ENCODE data around the gene IGF2. TPM values are rescaled to one million over a fixed set of nuclear protein-coding genes. Genes with fewer than 3 reads are reported as not detected.
A peak's percentile ranks its signal among the peaks of the same experiment; 100 is the strongest.

Gene IGF2
- total and polyA plus RNA-seq, 2 of the 8 experiments (the other 6 are each of a cell fraction or from before 2014, with no cell fraction given): 0.74 to 1.5 TPM

- no peak for DNase-seq (ENCODE audit: low read depth in 1 of 2, low spot score in 2 of 2)
- no peak for TF ChIP-seq KDM1A (IDR thresholded peaks at IDR 0.05; ENCODE audit: borderline replicate concordance, low read length)
- TF ChIP-seq SAP30 (IDR thresholded peaks at IDR 0.05; ENCODE audit: insufficient read depth, insufficient replicate concordance, low read length): no peak
- TF ChIP-seq JUN (IDR thresholded peaks at IDR 0.05; ENCODE audit: low read depth, low read length): no peak
- no peak for TF ChIP-seq NANOG (IDR thresholded peaks at IDR 0.05; ENCODE audit: insufficient read depth, low read depth, low read length, poor library complexity, severe bottlenecking)
- TF ChIP-seq RNF2 (IDR thresholded peaks at IDR 0.05; ENCODE audit: borderline replicate concordance, low read depth, low read length, missing control alignments, poor library complexity, severe bottlenecking): peak; percentile 65
- TF ChIP-seq TAF1 (IDR thresholded peaks at IDR 0.05; ENCODE audit: low read depth, low read length): no peak
- no peak for TF ChIP-seq RAD21 (IDR thresholded peaks at IDR 0.05 in 1 of 2, conservative IDR thresholded peaks at IDR 0.05 in 1 of 2; ENCODE audit: low read depth in 2 of 2, low read length in 2 of 2)
- TF ChIP-seq JUND (IDR thresholded peaks at IDR 0.05; ENCODE audit: low read length): no peak
- no peak for TF ChIP-seq FOSL1 (IDR thresholded peaks at IDR 0.05; ENCODE audit: insufficient read depth, low read depth, low read length)
- TF ChIP-seq EGR1 (IDR thresholded peaks at IDR 0.05; ENCODE audit: borderline replicate concordance, low read depth, low read length): no peak
- TF ChIP-seq ZNF274 (IDR thresholded peaks at IDR 0.05; ENCODE audit: borderline replicate concordance, extremely low read depth, low read length): no peak
Measured at GRCh38 chr11:2138431-2139122, 612 bp downstream of the IGF2 start.

More at GRCh38 chr11:2138431-2139122, 612 bp downstream of the IGF2 start:
- Histone ChIP-seq H3K27ac (ENCODE audit: low read depth, low read length) (no peak overlapping the region), H3K56ac (replicated peaks; ENCODE audit: insufficient read length, low read depth, low read length) (no peak overlapping the region), H3K4me1 (replicated peaks in 1 of 4; ENCODE audit: control insufficient read depth in 3 of 4, insufficient read depth in 4 of 4, low read length in 3 of 4) (peaks cover 0 to 10% (median 4%) of the 10 kb centered on the region in 4 experiments; a peak in 6 of 7 replicates), H2BK5ac (ENCODE audit: low read depth, low read length) (no peak overlapping the region), H3K9me3 (ENCODE audit: insufficient read depth in 2 of 2, low read depth in 1 of 2, low read length in 1 of 2) (no peaks in the 10 kb centered on the region), H3K79me2 (ENCODE audit: control insufficient read depth in 1 of 2, insufficient read depth in 2 of 2, low read length in 2 of 2) (no peaks in the 10 kb centered on the region), H2AFZ (ENCODE audit: low read length) (no peak overlapping the region), H3K14ac (ENCODE audit: insufficient read length) (no peak overlapping the region), H3K36me3 (ENCODE audit: control insufficient read depth in 2 of 4, insufficient read depth in 4 of 4, low read length in 3 of 4) (peaks cover 0 to 3% (median 0%) of the 10 kb centered on the region in 4 experiments; a peak in 1 of 8 replicates), H2BK15ac (ENCODE audit: low read length) (no peak overlapping the region), H4K8ac (ENCODE audit: extremely low read depth, insufficient read depth, low read length) (no peak overlapping the region), H3K79me1 (ENCODE audit: low read depth, low read length) (no peaks in the 10 kb centered on the region), H3K4ac (replicated peaks; ENCODE audit: insufficient read length, low read depth, low read length) (no peak overlapping the region), H3K9ac (replicated peaks in 1 of 4; ENCODE audit: extremely low read depth in 1 of 4, low read depth in 3 of 4, low read length in 3 of 4) (no peak overlapping the region), H2BK120ac (replicated peaks; ENCODE audit: low read depth, low read length) (no peak overlapping the region), H3K23me2 (ENCODE audit: low read depth, low read length) (peaks cover 11% of the 10 kb centered on the region; the same call in 1 of the 2 replicates), H3K4me2 (ENCODE audit: insufficient read depth in 1 of 2, low read depth in 2 of 2, low read length in 2 of 2) (peak overlapping the region; percentile 54 to 87), H4K91ac (replicated peaks; ENCODE audit: insufficient read length, low read length) (no peak overlapping the region), H3K18ac (ENCODE audit: extremely low read depth, low read length) (no peak overlapping the region), H3K27me3 (replicated peaks in 1 of 4; ENCODE audit: control insufficient read depth in 3 of 4, extremely low read depth in 1 of 4, insufficient read depth in 3 of 4, low read length in 3 of 4) (peaks cover 63 to 95% (median 87%) of the 10 kb centered on the region in 4 experiments), H4K20me1 (replicated peaks in 1 of 2; ENCODE audit: control insufficient read depth in 1 of 2, insufficient read depth in 2 of 2, low read length in 2 of 2) (peaks cover 12 to 18% of the 10 kb centered on the region in 2 experiments), H2AK5ac (ENCODE audit: low read depth, low read length) (no peak overlapping the region), H3K23ac (ENCODE audit: insufficient read length) (no peak overlapping the region), H3K4me3 (ENCODE audit: extremely low read depth in 1 of 4, insufficient read depth in 2 of 4, low read depth in 3 of 4, low read length in 4 of 4) (peak overlapping the region in 2 of 4 experiments; percentile 4 to 65; a peak in 3 of 8 replicates), H2BK20ac (ENCODE audit: low read length) (no peak overlapping the region), H2BK12ac (ENCODE audit: low read depth, low read length) (no peak overlapping the region), H4K5ac (ENCODE audit: insufficient read length, low read depth, low read length) (no peak overlapping the region)
- ChIA-PET POLR2A (ENCODE audit: partially characterized antibody) (interaction anchor here (0.8 to 1.1 kb wide), 2 partner anchors 9 to 118 kb away, joined by 3 read pairs; no protein-coding TSS in a partner anchor), CTCF (ENCODE audit: partially characterized antibody) (interaction anchor here (1.0 to 12.3 kb wide), 5 partner anchors 13 to 331 kb away, joined by 3 to 170 read pairs (median 4); no protein-coding TSS in a partner anchor)
- no peak for FAIRE-seq
- WGBS, 2 experiments (ENCODE audit: extremely low coverage in 1 of 2, insufficient coverage in 1 of 2, insufficient read length in 1 of 2, insufficient replicate concordance in 2 of 2, low coverage in 1 of 2, low lambda C conversion rate in 2 of 2, missing lambda C conversion rate in 1 of 2): 0% methylated on average over 2 of the region's 68 CpGs; no CpG with 5 or more reads in 1 of the 2 experiments

Measured in H1 (cell line).